WTC11 (cell line): ENCODE measurements around the gene UTS2B.

Experiments
- ATF1 ChIP-seq: sonication (generic); formaldehyde crosslinking; IDR thresholded peaks from 2 replicates; pipeline ENCODE4 v1.8.1; 2023; ENCODE audit warnings: mild to moderate bottlenecking, moderate library complexity, missing genetic modification reagents
- CTCF ChIP-seq: fragments of 200-600 bp; IDR thresholded peaks from 2 replicates; pipeline ENCODE4 v1.8.0; 2022; ENCODE audit warnings: antibody characterized with exemption
- ESRRA ChIP-seq: sonication (generic); formaldehyde crosslinking; IDR thresholded peaks from 2 replicates; pipeline ENCODE4 v1.8.1; 2022; ENCODE audit warnings: mild to moderate bottlenecking, missing genetic modification reagents, borderline replicate concordance
- ETV6 ChIP-seq: sonication (generic); formaldehyde crosslinking; IDR thresholded peaks from 2 replicates; pipeline ENCODE4 v1.8.1; 2022; ENCODE audit warnings: mild to moderate bottlenecking, missing genetic modification reagents
- HMGXB4 ChIP-seq: sonication (generic); formaldehyde crosslinking; IDR thresholded peaks from 2 replicates; pipeline ENCODE4 v1.8.1; 2023; ENCODE audit warnings: mild to moderate bottlenecking, moderate library complexity, missing genetic modification reagents
- MAX ChIP-seq: sonication (generic); formaldehyde crosslinking; IDR thresholded peaks from 2 replicates; pipeline ENCODE4 v1.8.0; 2022; ENCODE audit warnings: mild to moderate bottlenecking, missing genetic modification reagents
- NR3C1 ChIP-seq: sonication (generic); formaldehyde crosslinking; conservative IDR thresholded peaks from 2 replicates; pipeline ENCODE4 v1.8.1; 2023; ENCODE audit warnings: low read depth, mild to moderate bottlenecking, missing genetic modification reagents
- ZNF416 ChIP-seq: fragments of 250-450 bp; sonication (Bioruptor Pico); IDR thresholded peaks from 2 replicates; pipeline ENCODE4 v1.9.0; 2021; ENCODE audit warnings: mild to moderate bottlenecking, inconsistent platforms
- TF ChIP-seq, protein P1 (sequence below): sonication (generic); formaldehyde crosslinking; IDR thresholded peaks from 2 replicates; pipeline ENCODE4 v1.8.0; 2023; ENCODE audit warnings: mild to moderate bottlenecking, missing genetic modification reagents

DNA sequence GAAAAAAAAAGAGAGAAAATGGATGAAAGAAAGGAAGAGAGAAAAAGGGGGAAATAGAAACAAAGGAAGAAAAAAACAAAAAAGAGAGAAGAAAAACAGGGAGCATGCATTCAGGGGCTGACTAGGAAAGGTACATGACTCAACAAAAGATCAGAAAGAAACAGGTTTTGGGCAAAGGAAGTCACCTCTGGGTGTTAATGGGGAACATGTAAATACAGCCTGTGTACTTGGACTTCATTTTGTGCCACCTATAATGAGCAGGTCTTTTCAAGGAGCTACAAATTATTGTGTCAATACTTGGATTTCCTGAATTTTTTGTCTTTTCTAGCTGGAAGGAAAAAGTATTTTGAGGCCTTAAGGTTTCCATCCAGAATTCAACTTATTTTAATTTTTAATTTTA lies 54.6 kb downstream of the UTS2B start:
- TF ChIP-seq MAX (CRISPR knock-in tag), result no peak
- TF ChIP-seq NR3C1 (CRISPR knock-in tag), result no peak
- TF ChIP-seq CTCF, result no peak
- no peak for TF ChIP-seq ATF1 (CRISPR knock-in tag)
- no peak for TF ChIP-seq HMGXB4 (CRISPR knock-in tag)
- no peak for TF ChIP-seq ETV6 (CRISPR knock-in tag)
- TF ChIP-seq ESRRA (CRISPR knock-in tag), result no peak
- TF ChIP-seq, protein P1, sequence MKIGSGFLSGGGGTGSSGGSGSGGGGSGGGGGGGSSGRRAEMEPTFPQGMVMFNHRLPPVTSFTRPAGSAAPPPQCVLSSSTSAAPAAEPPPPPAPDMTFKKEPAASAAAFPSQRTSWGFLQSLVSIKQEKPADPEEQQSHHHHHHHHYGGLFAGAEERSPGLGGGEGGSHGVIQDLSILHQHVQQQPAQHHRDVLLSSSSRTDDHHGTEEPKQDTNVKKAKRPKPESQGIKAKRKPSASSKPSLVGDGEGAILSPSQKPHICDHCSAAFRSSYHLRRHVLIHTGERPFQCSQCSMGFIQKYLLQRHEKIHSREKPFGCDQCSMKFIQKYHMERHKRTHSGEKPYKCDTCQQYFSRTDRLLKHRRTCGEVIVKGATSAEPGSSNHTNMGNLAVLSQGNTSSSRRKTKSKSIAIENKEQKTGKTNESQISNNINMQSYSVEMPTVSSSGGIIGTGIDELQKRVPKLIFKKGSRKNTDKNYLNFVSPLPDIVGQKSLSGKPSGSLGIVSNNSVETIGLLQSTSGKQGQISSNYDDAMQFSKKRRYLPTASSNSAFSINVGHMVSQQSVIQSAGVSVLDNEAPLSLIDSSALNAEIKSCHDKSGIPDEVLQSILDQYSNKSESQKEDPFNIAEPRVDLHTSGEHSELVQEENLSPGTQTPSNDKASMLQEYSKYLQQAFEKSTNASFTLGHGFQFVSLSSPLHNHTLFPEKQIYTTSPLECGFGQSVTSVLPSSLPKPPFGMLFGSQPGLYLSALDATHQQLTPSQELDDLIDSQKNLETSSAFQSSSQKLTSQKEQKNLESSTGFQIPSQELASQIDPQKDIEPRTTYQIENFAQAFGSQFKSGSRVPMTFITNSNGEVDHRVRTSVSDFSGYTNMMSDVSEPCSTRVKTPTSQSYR (CRISPR knock-in tag), result no peak
- no peak for TF ChIP-seq ZNF416 (CRISPR knock-in tag)
